SK-N-MC (cell line): Measurements from ENCODE around the gene HNRNPF.

Experiments used
- EZH2 ChIP-seq: fragments of 200-600 bp; sonication (generic); IDR thresholded peaks from one replicate; pipeline ENCODE4 v1.6.1; 2017; ENCODE audit warnings: antibody characterized with exemption
- FOXP2 ChIP-seq: optimal IDR thresholded peaks from 2 replicates; pipeline ENCODE3; 2011; ENCODE audit warnings: mild to moderate bottlenecking, moderate library complexity; ENCODE audit not compliant: insufficient read depth; ENCODE audit errors: extremely low read length, control extremely low read depth
- POLR2AphosphoS5 ChIP-seq: IDR thresholded peaks from 2 replicates; pipeline ENCODE4 v1.6.1; 2012; ENCODE audit warnings: mild to moderate bottlenecking, low read depth, low read length, borderline replicate concordance

DNA sequence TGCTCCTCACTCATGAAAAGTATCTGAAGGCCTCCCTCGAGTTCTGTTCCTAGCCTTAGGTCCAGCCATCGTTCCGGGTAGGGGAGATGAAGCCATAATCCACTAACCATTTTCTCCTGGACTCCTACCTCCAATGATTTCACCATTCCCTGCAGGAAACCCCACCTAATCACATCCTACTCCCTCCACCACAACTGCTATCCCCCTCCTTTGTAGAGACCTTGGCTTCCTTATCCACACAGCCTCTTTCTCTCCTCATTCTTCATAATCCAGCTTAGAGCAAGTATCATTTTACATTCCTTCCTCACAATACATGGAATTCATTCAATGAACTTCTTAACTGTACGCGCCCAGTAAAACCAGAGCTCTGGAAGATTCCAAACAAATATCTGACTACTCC is 18.7 kb downstream of the HNRNPF start:
- TF ChIP-seq POLR2AphosphoS5 (no peak), EZH2 (no peak), FOXP2 (no peak)
